GM11168 (cell line): ENCODE measurements around the gene TMPRSS11E.
"Not testable (repeated sequence)": the region's sequence is repeated elsewhere in the genome, so short reads cannot be mapped to it uniquely, and the experiment has no call there.

Experiments used
- in situ Hi-C: fragments of 300-500 bp; cut with MboI; formaldehyde crosslinking; loops from one replicate; pipeline ENCODE4 v1.12.0; 2022; ENCODE audit warnings: low sequenced_read_pairs; ENCODE audit not compliant: unreplicated experiment

The TMPRSS11E gene, protein sequence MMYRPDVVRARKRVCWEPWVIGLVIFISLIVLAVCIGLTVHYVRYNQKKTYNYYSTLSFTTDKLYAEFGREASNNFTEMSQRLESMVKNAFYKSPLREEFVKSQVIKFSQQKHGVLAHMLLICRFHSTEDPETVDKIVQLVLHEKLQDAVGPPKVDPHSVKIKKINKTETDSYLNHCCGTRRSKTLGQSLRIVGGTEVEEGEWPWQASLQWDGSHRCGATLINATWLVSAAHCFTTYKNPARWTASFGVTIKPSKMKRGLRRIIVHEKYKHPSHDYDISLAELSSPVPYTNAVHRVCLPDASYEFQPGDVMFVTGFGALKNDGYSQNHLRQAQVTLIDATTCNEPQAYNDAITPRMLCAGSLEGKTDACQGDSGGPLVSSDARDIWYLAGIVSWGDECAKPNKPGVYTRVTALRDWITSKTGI

DNA sequence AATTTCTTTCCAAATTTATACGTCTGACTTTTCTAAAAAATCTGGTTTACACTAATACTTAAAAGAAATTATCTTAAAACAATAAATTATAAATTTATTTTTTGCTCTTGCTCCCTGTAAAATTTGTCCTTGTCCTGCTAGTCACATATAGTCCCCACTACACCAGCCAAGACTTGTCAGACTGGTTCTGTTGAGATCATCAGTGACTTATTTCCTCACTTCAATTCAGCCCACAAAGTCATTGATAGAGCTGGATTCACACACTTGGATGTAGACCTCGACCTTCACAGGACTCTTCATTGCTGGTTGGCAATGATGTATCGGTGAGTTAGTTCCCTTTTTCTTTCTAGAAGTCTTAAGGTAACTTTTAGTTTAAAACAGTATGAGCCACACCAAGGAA, at the start of gene TMPRSS11E:
TSS of gene TMPRSS11E (plus strand) at position 263 of the 400 bp plus-strand sequence. CDS start at position 313, 50 bp downstream.
- in situ Hi-C loops = no loop called here

DNA sequence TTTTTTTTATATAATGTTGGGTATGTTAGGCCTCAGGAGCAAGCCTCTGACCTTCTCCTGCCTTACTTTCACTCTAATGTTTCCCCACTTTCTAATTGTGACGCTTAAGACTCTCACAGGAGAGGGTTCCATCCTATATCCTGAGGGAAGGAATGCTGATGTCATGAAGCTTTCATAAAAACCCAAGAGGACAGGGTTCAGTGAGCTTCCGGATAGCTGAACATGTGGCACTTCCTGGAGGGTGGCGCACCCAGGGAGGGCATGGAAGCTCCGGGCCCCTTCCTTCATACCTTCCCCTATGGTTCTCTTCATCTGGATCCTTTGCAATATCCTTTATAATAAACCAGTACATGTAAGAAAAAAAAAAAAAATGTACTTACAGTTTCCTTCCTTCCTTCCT, 48.0 kb upstream of the TMPRSS11E start:
- in situ Hi-C loops = no loop called here

GRCh38 chr4:68401231-68401630, 46.0 kb upstream of the TMPRSS11E start:
- in situ Hi-C loops = no loop called here

GRCh38 chr4:68404153-68404552, 43.1 kb upstream of the TMPRSS11E start:
- in situ Hi-C loops = no loop called here

DNA sequence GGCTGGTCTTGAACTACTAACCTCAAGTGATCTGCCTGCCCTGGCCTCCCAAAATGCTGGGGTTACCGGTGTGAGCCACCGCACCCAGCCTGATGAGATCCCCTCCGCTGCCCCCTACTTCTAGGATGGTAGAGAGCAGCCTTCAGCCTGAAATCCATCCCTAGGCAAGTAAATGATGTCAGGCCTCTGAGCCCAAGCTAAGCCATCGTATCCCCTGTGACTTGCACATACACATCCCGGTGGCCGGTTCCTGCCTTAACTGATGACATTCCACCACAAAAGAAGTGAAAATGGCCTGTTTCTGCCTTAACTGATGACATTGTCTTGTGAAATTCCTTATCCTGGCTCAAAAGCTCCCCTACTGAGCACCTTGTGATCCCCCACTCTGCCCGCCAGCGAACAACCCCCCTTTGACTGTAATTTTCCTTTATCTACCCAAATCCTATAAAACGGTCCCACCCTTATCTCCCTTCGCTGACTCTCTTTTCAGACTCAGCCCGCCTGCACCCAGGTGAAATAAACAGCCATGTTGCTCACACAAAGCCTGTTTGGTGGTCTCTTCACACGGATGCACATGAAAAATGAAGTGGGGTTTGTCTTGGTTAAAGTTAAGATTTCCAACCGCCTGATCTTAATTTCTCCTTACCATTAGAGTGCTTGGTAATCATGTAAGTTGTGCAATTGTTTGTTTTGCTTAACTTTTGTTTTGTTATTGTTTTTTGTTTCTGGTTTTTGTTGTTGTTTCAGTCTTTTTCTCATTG, 41.4 kb upstream of the TMPRSS11E start:
- in situ Hi-C loops = not testable (repeated sequence)

- in situ Hi-C loops = no loop called here
These were observed 40.8 kb upstream of the TMPRSS11E start for GRCh38 chr4:68406479-68406859.

GRCh38 chr4:68407015-68407867, 40.0 kb upstream of the TMPRSS11E start:
- in situ Hi-C loops = not testable (repeated sequence)

- in situ Hi-C loops = no loop called here
These were observed 39.4 kb upstream of the TMPRSS11E start for GRCh38 chr4:68407868-68408190.

GRCh38 chr4:68410149-68410548, 37.1 kb upstream of the TMPRSS11E start:
- in situ Hi-C loops = no loop called here

DNA sequence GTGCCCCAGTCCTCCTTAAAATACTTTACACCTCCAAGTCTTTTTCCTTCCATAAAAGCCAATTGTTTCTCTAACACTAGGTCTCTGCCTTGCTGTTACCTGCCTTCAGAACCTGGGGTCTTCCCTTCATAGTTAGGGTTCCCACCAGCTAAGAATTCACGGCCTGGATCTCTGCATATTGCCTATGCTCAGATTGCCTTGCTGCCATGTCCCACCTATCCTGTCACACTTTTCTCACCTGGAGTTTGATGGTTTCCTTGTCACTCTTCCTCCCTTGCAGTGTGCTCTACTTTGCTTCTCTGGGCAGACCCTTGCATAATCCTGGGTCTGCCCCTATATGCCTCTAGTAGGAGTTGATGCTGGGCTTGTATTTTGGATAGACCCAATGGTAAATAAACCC, 36.6 kb upstream of the TMPRSS11E start:
- in situ Hi-C loops = no loop called here

GRCh38 chr4:68412031-68412430, 35.2 kb upstream of the TMPRSS11E start:
- in situ Hi-C loops = not testable (repeated sequence)

- in situ Hi-C loops = no loop called here
These were observed 30.7 kb upstream of the TMPRSS11E start for GRCh38 chr4:68416591-68416990.

DNA sequence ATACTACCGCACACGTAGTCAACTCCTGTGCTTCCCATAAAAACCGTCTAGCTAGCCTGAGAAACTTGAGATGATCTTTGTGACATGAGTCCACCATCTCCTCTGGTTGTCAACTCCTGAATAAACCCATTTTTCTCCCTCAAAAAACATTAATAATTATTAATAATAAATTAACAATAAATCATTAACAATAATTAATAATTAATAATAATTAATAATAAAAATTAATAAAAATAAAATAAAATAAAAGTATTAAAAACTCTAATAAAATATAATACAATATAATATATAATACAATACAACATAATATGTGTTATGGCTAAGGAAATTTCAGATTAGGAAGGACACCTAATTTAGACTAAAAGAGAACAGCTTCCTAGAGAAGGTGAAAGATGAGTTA, 20.7 kb upstream of the TMPRSS11E start:
- in situ Hi-C loops = no loop called here

GRCh38 chr4:68430337-68430736, 16.9 kb upstream of the TMPRSS11E start:
- in situ Hi-C loops = no loop called here

DNA sequence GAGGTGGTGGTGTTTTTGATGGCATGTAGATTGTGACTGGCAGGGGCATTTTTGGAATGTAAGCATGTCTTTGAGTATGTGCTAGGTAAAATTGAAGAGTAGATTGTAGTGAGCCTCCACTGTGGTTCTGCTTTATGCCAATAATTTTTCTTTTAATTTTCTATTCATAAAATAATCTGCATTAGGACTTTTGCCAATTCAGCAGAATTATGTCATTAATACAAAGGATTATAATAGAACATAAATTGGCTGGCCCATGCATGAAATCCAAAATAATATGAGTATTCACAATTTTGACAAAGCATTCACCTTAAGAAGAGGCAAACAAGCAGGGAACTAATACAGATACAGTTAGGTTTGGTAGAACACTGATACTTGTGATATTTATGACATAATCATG, 14.9 kb upstream of the TMPRSS11E start:
- in situ Hi-C loops = no loop called here

GRCh38 chr4:68433582-68433981, 13.7 kb upstream of the TMPRSS11E start:
- in situ Hi-C loops = no loop called here

DNA sequence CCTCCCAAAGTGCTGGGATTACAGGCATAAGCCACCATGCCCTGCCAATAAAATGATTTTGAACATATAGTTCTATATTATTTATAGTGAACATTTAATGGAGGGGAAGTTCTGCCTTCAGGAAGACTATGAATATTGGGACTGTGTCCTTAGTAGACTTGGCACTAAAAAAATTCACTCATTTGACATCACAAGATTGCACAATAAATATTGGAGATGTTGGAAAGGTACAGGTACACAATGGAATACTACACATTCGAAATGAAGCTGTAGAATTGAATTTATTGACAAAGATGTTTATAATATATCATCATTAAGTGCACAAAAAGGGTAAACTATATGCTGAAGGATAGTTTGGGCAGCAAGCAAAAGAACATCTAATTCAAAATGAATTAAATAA, 13.0 kb upstream of the TMPRSS11E start:
- in situ Hi-C loops = no loop called here

GRCh38 chr4:68434836-68435235, 12.4 kb upstream of the TMPRSS11E start:
- in situ Hi-C loops = no loop called here

DNA sequence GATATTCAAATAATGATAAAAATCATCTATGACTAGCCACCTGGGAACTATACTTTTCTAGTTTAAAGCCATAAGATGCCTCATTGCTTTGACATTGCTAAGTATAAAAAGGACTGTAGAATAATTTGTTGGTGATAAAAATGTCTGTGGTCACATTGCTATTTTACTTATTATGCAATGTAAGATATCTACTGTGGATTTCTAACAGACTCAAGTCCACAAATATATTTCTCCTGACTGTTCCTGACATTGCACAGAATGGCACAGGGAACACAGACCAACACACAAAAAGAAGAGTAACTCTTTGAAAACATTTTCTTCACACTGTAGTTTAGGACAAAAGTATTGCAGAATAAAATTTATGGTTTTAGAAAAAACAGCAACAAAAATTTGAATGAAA, 2.2 kb upstream of the TMPRSS11E start:
- in situ Hi-C loops = no loop called here

- in situ Hi-C loops = no loop called here
These were observed 4.3 kb downstream of the TMPRSS11E start for GRCh38 chr4:68451246-68452211.
